Stimulated activated CD8-positive, alpha-beta memory T cell treated with anti-CD3 and anti-CD28 coated beads, Interleukin-12 subunit alpha, Interleukin-12 subunit beta, amount 100 ng/mL, for 24 hours (primary cell): Measurements from ENCODE around the gene TBC1D2B.
"Not testable (repeated sequence)": the region's sequence is repeated elsewhere in the genome, so short reads cannot be mapped to it uniquely, and the experiment has no call there.

Experiments used
- DNase-seq: peaks from one replicate; pipeline ENCODE4 v3.0.0-alpha.2; 2020; ENCODE audit errors: extremely low read depth

The TBC1D2B gene

DNA sequence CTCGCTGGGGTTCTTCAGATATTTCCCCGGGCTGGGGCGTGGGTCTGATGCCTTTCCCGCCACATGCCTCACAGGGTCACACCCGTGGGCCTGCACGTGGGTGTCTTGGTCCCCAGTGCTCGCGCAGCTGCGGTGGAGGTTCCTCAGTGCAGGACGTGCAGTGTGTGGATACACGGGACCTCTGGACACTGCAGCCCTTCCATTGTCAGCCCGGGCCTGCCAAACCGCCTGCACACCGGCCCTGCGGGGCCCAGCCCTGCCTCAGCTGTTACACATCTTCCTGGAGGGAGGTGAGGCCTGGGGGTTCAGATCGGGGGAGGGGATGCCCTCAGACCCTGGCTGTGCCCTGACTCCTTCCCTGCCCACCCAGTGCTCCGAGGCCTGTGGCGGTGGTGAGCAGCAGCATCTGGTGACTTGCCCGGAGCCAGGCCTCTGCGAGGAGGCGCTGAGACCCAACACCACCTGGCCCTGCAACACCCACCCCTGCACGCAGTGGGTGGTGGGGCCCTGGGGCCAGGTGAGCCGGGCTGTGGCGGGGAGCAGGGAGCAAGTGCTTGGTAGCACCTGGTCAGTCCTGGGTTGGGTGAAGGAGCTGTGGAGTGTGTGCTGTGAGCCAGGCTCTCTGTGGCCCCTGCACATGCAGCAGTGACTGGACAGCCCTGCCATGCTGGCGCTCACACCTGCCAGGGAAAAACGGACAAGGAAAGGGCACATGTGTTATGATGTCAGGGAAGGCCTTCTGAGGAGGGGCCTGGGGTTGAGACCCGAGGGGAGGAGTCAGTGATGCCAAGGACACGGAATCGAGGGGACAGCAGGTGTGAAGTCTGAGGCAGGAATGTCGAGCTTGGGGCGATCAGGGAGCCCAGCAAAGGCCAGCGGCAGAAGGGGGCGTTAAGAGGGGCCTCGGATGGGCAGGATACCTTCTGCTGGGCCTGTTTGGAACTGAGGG lies 88.9 kb downstream of the TBC1D2B start:
- DNase-seq: no peak

DNA sequence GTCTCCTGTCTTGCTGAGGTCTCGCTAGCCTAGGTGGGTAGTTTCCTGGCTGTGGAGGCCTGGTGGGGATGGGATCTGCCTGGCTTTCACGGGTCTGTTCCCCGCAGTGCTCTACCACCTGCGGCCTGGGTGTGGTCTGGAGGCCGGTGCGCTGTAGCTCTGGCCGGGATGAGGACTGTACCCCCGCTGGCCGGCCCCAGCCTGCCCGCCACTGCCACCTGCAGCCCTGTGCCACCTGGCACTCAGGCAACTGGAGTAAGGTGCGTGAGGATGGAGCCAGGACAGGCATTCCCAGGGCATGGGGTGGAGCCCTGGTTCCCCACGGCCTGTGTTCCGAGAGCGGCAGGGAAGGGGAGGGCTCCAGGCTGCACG lies 89.8 kb downstream of the TBC1D2B start:
- DNase-seq: not testable (repeated sequence)

DNA sequence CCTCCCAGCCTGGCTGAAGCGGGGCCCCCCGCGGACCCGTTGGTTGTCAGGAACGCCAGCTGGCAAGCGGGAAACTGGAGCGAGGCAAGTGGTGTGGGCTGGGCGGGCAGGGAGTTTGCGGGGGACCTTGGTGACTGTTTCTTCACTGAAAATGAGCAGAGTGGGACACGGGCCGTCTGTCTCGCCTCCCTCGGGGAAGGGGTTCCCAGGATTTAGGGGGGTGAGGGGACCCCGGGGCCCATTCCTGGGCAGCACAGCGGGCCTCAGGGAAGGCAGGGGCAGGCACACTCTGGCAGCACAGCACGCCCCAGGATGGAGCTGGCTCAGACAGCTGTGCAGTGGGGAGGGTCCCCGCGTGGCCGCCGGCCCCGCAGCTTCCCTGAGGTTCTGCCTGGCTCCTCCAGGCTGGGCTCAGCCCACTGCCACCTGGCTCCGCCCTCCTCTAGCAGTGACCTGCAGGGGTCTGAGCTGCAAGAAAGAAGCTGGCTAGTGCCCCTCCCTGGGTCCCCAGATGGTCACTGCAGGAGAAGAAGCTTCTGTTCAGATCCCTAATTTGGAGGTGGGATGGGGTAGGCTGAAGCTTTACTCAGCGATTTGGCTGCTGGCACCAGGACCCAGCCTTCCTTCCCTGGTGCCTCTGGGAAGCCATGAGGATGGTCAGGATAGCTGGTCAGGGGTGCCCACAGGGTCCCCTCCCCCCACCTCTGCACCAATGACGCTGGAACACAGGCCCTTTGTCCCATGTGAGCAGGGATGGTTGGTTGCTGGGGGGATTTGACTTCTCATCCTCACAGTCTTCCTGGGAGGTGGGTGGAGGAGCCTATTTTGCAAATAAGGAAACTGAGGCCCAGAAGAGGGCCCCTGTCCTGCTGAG lies 90.4 kb downstream of the TBC1D2B start:
- DNase-seq: no peak

DNA sequence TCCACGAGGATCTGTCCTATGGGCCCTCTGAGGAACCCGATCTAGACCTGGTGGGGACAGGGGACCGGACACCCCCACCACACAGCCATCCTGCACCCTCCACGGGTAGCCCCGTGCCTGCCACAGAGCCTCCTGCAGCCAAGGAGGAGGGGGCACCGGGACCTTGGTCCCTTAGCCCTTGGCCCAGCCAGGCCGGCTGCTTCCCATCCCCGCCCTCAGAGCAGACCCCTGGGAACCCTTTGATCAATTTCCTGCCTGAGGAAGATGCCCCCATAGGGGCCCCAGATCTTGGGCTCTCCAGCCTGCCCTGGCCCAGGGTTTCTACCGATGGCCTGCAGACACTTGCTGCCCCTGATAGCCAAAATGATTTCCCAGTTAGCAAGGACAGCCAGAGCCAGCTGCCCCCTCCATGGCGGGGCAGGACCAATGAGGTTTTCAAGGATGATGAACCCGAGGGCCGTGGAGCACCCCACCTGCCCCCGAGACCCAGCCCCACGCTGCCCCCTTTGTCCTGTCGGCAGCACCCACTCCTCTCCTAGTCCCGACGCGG lies 91.5 kb downstream of the TBC1D2B start:
- DNase-seq: no peak

DNA sequence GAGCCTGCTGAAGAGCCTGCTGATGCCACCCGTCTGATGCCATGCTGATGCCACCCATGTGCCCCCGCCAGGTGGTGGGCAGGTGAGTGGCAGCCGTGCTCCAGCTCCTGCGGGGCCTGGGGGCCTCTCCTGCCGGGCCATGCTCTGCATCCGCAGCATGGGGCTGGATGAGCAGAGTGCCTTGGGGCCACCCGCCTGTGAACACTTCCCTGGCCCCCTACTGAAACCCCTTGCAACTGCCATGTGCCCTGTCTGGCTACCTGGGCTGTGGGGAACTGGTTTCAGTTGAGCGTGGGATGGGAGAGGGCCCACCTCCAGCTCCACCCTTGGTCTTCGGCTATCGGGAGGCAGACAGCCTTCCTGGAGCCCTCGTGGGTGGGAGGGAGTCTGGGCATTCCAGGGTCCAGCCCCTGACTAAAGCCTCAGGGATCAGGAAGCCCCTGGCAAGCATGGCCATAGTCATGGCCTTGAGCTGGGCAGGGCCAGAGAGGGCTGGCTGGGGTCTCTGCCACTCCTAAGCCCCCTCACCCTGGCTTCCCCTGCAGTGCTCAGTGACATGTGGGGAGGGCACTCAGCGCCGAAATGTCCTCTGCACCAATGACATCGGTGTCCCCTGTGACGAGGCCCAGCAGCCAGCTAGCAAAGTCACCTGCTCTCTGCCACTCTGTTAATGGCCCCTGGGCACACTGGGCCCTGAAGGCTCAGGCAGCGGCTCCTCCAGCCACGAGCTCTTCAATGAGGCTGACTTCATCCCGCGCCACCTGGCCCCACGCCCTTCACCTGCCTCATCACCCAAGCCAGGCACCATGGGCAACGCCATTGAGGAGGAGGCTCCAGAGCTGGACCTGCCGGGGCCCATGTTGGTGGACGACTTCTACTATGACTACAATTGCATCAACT lies 92.2 kb downstream of the TBC1D2B start:
- DNase-seq: no peak

DNA sequence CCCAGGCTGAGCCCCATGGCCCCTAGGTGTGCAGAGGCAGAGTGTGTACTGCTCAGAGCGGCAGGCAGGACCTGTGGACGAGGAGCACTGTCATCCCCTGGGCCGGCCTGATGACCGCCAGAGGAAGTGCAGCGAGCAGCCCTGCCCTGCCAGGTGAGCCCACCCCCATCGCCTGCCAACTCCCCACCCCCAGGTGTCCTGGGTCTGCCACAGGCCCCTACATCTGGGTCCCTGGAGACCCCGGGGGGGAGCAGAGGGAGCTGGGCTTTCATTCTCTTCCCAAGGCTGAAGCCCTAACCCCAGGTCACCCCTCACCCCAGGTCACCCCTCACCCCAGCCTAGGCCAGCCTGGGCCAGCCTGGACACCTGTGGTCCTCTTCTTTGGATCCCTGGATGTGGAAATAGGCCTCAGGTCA lies 93.1 kb downstream of the TBC1D2B start:
- no peak for DNase-seq

DNA sequence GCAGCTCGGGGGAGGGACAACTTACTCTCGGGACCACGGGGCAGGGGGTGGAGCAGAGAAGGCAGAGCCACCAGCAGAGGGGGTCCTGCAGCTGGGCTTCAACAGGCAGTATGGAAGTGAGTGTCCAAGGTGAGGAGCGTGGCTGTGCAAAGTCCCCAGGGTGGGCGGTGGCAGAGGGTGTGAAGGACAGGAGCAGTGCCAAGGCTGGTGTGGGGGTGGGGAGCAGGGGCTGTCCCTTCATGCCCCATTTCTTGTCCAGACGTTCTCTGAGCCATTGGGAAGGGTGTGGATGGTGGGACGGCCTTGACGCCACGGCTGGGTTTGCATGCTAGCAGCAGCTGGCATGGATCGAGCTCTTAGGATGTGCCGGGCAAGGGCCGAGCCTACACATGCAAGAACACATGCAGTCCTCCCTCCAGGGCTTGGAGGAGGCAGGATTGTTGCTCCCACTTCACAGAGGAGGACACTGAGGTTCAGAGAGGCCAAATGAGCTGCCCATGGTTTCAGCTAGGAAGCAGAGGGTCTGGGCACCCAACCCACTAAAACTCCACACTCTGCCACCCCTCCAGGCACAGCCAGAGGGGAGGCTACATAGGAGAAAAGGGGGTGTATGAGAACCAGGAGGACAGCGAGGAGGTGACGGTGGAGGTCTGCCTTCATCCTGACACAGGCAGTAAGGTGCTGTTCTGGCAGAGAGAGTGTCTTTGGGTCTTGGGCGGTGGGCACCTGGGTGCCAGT lies 93.6 kb downstream of the TBC1D2B start:
- no peak for DNase-seq

DNA sequence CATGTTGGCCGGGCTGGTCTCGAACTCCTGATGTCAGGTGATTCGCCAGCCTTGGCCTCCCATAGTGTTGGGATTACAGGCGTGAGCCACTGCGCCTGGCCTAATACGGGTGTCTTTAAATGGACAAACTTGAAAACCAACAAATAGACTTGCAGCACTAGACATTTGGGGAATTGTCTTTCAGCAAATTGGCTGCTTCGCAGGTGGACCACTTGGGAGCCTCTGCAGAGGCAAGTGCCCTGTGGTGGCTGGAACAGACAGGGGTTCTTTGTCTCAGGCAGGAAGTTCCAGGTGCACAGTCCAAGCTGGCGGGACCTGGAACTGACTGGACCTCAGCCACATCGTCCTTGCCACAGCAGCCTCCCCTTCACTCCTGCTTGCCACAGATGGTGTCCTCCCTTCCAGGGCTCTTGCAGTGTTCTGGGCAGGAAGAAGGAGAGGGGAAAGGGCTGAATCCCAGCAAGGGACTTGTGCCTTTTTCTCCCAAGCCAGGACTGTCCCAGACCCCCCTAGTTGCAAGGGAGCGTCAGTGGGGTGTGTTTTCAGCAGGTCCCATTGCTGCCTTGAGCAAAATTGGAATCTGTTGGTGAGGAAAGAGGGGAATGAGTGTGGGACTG lies 94.3 kb downstream of the TBC1D2B start:
- no peak for DNase-seq

DNA sequence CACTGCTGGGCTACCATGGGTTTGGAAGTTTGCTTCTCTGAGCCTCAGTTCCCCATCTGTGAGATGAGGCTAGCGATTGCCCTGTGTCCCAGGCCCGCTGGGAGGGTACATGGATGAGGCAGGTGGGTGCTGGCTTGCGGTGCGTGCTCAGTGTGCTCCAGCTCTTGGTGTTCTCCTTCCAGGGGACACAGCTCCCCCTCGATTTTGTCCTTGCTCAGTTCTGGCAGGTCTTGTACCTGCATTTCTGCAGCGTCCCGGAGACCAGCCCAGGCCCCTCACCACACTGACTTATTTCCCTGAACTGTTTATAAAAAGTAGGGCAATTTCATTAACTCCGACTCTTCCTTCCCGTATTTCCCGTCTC lies 95.4 kb downstream of the TBC1D2B start:
- no peak for DNase-seq

DNA sequence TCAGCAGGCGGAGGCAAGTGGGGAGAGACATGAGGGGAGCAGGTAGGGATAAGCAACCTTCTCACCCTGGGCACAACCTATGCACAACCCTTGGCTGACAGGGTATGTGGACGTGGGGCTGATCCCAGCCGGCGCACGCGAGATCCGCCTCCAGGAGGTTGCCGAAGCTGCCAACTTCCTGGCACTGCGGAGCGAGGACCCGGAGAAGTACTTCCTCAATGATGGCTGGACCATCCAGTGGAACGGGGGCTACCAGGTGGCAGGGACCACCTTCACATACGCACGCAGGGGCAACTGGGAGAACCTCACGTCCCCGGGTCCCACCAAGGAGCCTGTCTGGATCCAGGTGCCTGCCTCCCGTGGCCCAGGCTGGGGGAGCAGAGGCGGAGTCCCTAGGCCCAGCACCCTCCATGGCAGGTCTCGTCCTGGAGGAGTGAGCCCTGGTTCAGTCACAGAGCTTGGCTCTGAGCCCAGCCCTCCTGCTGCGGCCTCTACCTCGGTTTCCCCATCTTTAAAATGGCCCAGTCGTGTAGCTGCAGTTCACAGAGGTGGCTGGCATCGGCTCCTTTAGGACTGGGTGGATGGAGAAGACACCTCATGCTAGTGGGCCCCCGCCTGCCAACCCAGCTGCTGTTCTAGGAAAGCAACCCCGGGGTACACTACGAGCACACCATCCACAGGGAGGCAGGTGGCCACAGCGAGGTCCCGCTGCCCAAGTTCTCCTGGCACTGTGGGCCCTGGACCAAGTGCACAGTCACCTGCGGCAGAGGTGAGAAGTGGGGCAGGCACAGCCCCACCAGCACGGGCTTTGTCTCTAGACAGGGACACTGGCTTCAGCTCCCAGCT lies 96.0 kb downstream of the TBC1D2B start:
- DNase-seq: no peak

DNA sequence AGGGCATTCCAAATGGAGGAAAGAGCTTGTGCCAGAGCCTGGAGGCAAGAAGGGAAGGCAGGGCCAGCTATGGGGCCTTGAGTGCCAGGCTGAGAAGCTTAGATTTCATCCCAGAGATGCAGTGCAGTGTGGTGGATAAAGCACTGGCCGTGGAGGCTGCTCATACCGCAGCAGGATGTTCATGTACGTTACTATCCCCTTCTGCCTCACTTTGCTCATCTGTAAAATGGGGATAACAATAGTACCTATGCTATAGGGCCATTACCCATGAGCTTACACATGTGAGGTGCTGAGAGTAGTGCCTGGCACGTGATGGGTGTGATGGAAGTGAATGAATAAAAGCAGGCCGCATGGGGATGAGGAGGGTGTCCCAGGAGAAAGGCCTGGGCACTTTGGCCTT lies 96.8 kb downstream of the TBC1D2B start:
- DNase-seq: not testable (repeated sequence)

DNA sequence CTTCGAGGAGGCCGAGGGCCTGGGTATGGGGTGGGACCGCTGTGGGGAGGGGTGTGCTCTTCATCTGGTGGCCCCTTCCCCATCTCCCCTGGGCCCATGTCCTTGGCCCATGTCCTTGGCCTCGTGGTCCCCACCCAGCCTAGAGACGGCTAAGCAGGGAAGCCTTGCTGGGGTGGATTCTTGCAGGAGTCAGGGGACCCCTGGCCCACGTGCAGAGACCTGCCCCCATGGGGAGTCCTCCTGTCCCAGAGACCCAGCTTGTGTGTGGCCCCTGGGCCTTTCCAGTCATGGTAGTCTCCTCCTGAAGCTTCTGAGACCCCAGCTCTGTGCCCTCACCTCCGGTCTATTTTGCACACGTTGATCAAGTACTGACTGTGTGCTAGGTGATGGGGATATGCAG lies 97.4 kb downstream of the TBC1D2B start:
- no peak for DNase-seq

DNA sequence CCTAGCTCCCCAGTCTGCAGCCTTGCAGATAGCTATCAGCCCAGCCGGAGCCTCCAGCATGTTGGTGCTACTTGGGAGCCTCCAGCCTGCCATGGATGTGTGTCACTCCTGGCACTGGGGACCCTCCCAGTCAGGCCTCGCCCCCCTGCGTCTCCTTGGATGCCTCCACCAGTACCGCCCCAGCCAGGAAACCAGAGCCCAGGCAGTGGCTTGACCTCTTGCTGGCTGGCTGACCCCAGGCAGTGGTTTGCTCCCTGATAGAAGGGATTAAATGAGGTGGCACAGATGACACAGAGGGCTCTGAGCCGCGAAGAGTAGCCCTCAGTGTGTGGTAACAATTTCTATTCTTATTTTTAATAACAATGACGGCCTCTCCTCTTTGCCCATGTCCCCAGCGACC lies 98.4 kb downstream of the TBC1D2B start:
- DNase-seq: not testable (repeated sequence)

DNA sequence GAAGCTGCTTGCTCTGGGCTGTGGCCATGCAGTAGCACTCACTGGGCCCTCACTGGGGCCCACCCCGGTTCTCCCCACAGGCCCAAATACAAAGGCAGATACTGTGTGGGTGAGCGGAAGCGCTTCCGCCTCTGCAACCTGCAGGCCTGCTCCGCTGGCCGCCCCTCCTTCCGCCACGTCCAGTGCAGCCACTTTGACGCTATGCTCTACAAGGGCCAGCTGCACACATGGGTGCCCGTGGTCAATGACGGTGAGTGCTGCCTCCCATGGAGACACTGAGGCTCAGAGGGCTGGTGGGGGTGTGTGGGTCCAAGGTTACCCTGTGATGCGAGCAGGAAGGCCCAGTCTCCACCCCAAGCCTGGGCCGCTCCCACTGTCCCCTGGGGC lies 98.8 kb downstream of the TBC1D2B start:
- DNase-seq: not testable (repeated sequence)

DNA sequence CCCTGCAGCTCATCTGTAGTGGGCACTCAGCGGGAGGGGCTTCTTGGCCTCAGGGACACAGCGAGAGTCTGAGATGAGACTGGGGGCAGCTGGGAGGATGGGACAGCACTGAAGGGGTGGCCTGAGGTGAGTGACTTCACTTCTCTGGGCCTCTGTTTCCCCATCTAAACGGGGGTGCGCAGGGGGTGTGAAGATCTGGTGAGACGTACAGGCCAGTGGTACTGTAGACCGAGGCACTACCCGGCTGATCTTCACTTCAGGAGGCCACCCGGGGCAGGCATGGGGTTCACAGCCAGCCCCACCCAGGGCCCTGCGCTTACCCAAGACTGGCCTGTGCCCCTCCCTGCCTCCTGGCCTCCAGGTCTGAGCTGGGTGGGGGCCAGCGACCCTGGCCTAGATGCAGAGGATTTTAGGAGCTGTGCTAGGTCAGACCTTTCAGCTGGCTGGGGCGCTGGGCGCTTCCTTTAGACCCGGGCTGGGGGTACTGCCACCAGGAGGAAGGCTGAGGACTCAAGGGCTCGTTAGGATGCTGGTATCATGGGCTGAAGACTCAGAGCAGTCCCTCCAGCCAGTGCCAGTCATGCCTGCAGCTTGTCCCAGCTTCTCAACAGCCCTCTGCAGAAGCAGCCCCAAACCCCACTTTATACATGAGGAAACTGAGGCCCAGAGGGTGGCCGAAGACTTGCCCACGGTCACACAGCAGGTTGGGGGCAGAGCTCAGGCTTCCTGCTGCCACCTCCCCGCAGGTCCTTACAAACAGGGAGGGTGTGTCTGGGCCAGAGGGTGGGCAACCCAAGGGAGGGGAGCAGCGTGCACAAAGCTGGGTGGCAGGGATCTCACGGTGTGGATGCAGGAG lies 99.4 kb downstream of the TBC1D2B start:
- not testable (repeated sequence) for DNase-seq

DNA sequence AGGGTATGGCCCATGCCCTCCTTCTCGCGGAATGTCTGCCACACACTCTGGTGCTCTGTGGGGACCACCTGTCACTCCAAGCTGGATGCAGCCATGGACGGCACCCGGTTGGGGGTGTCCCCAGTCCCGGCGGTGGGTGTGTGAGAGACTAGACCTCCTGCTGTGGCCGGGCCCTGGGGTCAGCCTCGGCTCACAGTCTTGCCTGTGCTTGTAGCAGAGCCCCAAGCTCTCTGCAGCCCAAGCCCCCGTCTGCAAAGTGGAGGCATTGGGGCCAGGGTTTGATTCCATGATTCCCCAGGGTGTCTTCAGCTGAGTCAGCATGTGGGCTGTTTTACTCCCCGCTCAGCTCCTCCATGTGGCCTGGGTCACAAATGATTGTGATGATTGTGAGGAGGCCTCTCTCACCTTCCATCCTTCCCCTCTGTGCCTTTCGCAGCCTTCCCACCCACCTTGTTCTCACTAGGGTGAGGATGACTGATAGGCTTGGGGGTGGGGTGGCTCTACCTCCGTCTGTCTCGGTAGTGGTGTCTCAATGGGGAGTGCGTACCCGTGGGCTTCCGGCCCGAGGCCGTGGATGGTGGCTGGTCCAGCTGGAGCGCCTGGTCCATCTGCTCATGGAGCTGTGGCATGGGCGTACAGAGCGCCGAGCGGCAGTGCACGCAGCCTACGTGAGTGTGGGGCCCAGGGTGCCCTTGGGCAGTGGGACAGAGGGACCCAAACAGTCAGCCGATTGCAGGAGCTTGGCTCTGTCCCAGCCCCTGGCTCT lies 100.6 kb downstream of the TBC1D2B start:
- DNase-seq: not testable (repeated sequence)

DNA sequence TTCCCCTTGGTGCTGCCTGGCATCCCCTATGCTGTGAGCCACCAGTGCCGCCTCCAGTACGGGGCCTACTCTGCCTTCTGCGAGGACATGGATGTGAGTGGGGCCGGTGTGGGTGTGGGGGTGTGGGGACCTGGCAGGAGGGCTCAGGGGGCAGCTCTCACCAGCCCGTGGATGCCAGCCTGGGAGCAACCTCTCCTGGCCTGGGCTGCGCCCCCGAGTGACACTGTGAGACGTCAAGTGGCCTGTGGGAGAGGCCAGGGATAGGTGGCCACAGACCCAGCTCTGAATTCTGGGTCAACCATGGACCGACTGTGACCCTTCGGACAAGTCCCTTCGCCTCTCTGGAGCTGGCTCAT lies 101.4 kb downstream of the TBC1D2B start:
- not testable (repeated sequence) for DNase-seq
